ENCODE results near the gene PRKG1. TPM values are rescaled to one million over a fixed set of nuclear protein-coding genes. Genes with fewer than 3 reads are reported as not detected.
A peak's percentile ranks its signal among the peaks of the same experiment; 100 is the strongest.

PRKG1 gene
- total and polyA plus RNA-seq, 2 of the 4 experiments (the other 2 are of a cell fraction) = 3.5 to 18.3 TPM

- BruUV-seq (replicated peaks) = no TSS peak
- no peaks in the 10 kb centered on the region for H4K20me1 ChIP-seq (ENCODE audit: insufficient read depth, low read length)
Measured at GRCh38 chr10:51860257-51860656, 786.0 kb downstream of the PRKG1 start.

More at GRCh38 chr10:51860257-51860656, 786.0 kb downstream of the PRKG1 start:
- no peaks in the 10 kb centered on the region; a peak in 1 of 4 replicates for H3K79me1 ChIP-seq (ENCODE audit: low read depth in 1 of 2, low read length in 2 of 2)
- no peak overlapping the region for H2BK15ac ChIP-seq (ENCODE audit: low read depth, low read length)
- no peak overlapping the region for H2BK20ac ChIP-seq (ENCODE audit: low read depth, low read length)
- H3K27ac ChIP-seq (ENCODE audit: insufficient read depth, low read length) = no peak overlapping the region
- in situ Hi-C loops (cut with MboI; ENCODE audit: low sequenced_read_pairs) (no loop called here), dilution Hi-C loops (cut with HindIII; ENCODE audit: low sequenced_read_pairs, unreplicated experiment) (no loop called here), intact Hi-C loops (cut with micrococcal nuclease) (no loop called here)
- CTCF ChIA-PET = no interaction called here
- no peak overlapping the region for H3K56ac ChIP-seq (ENCODE audit: extremely low read depth, insufficient read depth, low read length)
- H2BK120ac ChIP-seq (ENCODE audit: low read depth, low read length) = no peak overlapping the region
- no peaks in the 10 kb centered on the region for H3K9me1 ChIP-seq (ENCODE audit: insufficient read depth, low read length)
- H3K18ac ChIP-seq (ENCODE audit: low read depth, low read length) = no peak overlapping the region
- TF ChIP-seq MXI1 (IDR thresholded peaks at IDR 0.05; ENCODE audit: borderline replicate concordance, low read depth, low read length) (no peak), USF2 (IDR thresholded peaks at IDR 0.05; ENCODE audit: low read depth, low read length) (peak; percentile 56; the same call in 1 of the 2 replicates), BHLHE40 (IDR thresholded peaks at IDR 0.05; ENCODE audit: low read depth, low read length) (no peak), MAFK (IDR thresholded peaks at IDR 0.05; ENCODE audit: low read depth, low read length) (peak; percentile 88), ELK1 (IDR thresholded peaks at IDR 0.05; ENCODE audit: borderline replicate concordance, low read depth, low read length) (no peak), MAZ (IDR thresholded peaks at IDR 0.05; ENCODE audit: borderline replicate concordance, low read depth, low read length) (no peak), FOS (IDR thresholded peaks at IDR 0.05; ENCODE audit: low read depth, low read length) (no peak), CHD1 (IDR thresholded peaks at IDR 0.05; ENCODE audit: low read depth, low read length) (no peak), SMC3 (IDR thresholded peaks at IDR 0.05; ENCODE audit: low read depth, low read length) (no peak), RAD21 (IDR thresholded peaks at IDR 0.05; ENCODE audit: low read length) (no peak), CEBPB (IDR thresholded peaks at IDR 0.05; ENCODE audit: low read depth, low read length) (no peak)
- H3K4me3 ChIP-seq (ENCODE audit: insufficient read depth, low read depth, low read length) = no peak overlapping the region
- 0 out of 2 replicates have a peak overlapping the region, but pooled peaks have one; percentile 17 for H3K14ac ChIP-seq (replicated peaks; ENCODE audit: low read depth, low read length)
- no peak overlapping the region for H4K91ac ChIP-seq (ENCODE audit: insufficient read depth, low read depth, low read length)
- ATAC-seq (ENCODE audit: low read depth) (no peak; the same call in 1 of the 2 replicates), DNase-seq (peak; percentile 39)
- no peak overlapping the region; the same call in 1 of the 2 replicates for H2AK5ac ChIP-seq (ENCODE audit: low read depth, low read length)
- no peaks in the 10 kb centered on the region; the same call in 1 of the 2 replicates for H3K4me1 ChIP-seq (ENCODE audit: control insufficient read depth, insufficient read depth, low read length)
- H4K8ac ChIP-seq (ENCODE audit: low read depth in 2 of 2, low read length in 2 of 2) = peak overlapping the region in 1 of 2 experiments; percentile 30; a peak in 1 of 4 replicates
- no peak overlapping the region for H2AFZ ChIP-seq (replicated peaks; ENCODE audit: low read length, poor library complexity)
- no peak overlapping the region for H3K4me2 ChIP-seq (ENCODE audit: low read depth, low read length)
- POLR2A ChIA-PET (ENCODE audit: unreplicated experiment) = no interaction called here
- no peak overlapping the region for H2AK9ac ChIP-seq (replicated peaks; ENCODE audit: low read depth, low read length, poor library complexity)
- no peaks in the 10 kb centered on the region for H3K9me3 ChIP-seq (ENCODE audit: control insufficient read depth, insufficient read depth, low read length)
- no peaks in the 10 kb centered on the region for H3K36me3 ChIP-seq (ENCODE audit: control insufficient read depth, insufficient read depth, low read length)
- WGBS, 2 experiments (ENCODE audit: extremely low coverage in 2 of 2, insufficient read length in 1 of 2) = no CpG with 5 or more reads among the region's 4 CpGs
- H3K9ac ChIP-seq (ENCODE audit: low read depth, low read length) = no peak overlapping the region
- H2BK5ac ChIP-seq (ENCODE audit: low read depth, low read length, poor library complexity, severe bottlenecking) = no peak overlapping the region
- H3K23ac ChIP-seq (ENCODE audit: low read depth, low read length) = no peak overlapping the region
- H3K4ac ChIP-seq (ENCODE audit: low read depth, low read length) = peak overlapping the region; percentile 19; the same call in 1 of the 2 replicates
- no peak overlapping the region for H4K5ac ChIP-seq (ENCODE audit: low read depth, low read length)
- H3K27me3 ChIP-seq (ENCODE audit: control insufficient read depth, insufficient read depth, low read length) = no peaks in the 10 kb centered on the region
